ENCODE results near the gene SYT2. TPM values are rescaled to one million over a fixed set of nuclear protein-coding genes. Genes with fewer than 3 reads are reported as not detected.
"Not testable (repeated sequence)": the region's sequence is repeated elsewhere in the genome, so short reads cannot be mapped to it uniquely, and the experiment has no call there.

Gene SYT2
- total RNA-seq, 1 experiment from 2014 or later, result not detected

DNA sequence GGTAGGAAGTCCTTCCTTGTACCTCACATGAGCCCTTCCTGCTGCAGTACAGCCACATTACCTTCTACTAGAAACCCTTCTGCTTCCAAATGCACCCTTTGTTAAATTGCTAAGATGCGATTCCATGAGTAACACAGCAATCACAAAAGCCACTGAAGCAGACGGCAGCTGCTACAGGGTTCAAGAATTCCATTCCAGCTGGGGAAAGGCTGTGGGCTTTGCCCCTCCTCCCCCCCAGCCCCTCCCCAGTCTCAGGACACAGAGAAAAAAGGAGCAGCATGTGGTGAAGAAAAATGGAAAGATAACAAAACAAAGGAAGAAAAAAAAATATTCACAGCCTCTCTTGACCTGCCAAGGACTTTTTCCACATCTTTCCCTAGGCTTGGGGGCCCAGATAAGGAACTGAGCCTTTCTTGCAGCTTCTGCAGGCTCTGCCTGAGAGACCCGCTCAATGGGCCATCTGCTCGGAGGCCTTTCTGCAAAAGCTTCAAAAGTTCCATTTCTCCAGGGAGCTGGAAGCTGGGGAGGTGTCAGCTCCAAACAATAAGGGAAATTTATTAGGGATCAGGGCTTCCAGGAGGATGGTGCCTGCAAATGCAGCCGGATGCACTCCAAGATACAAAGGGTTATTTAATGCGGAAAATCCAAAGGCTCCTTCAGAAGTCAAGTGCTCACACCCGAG is 72.1 kb downstream of the SYT2 start:
- CTCF ChIA-PET, result interaction anchor here (0.6 to 1.5 kb wide), 2 partner anchors 17 to 116 kb away, joined by 4 to 6 read pairs; no protein-coding TSS in a partner anchor
- no TSS peak for BruUV-seq (replicated peaks)
- Mint-ChIP-seq H3K27ac (ENCODE audit: unreplicated experiment) (no peak overlapping the region), H3K4me3 (ENCODE audit: low read depth, unreplicated experiment) (no peak overlapping the region), H3K27me3 (ENCODE audit: unreplicated experiment) (peaks cover 100% of the 10 kb centered on the region), H3K36me3 (ENCODE audit: insufficient read depth, unreplicated experiment) (no peaks in the 10 kb centered on the region), H3K9me3 (ENCODE audit: low read depth, unreplicated experiment) (no peaks in the 10 kb centered on the region), H3K4me1 (ENCODE audit: low read depth, unreplicated experiment) (peaks cover 6% of the 10 kb centered on the region)
- TF ChIP-seq CTCF (IDR thresholded peaks at IDR 0.05; ENCODE audit: unreplicated experiment), result no peak
- intact Hi-C loops (cut with micrococcal nuclease; ENCODE audit: unreplicated experiment), result no loop called here
- no peak for DNase-seq

GRCh38 chr1:202637321-202638018 is 72.8 kb downstream of the SYT2 start:
- intact Hi-C loops (cut with micrococcal nuclease; ENCODE audit: unreplicated experiment); DNase-seq; H3K27ac Mint-ChIP-seq (ENCODE audit: unreplicated experiment); BruUV-seq (replicated peaks); H3K36me3 Mint-ChIP-seq (ENCODE audit: insufficient read depth, unreplicated experiment); H3K4me3 Mint-ChIP-seq (ENCODE audit: low read depth, unreplicated experiment); H3K4me1 Mint-ChIP-seq (ENCODE audit: low read depth, unreplicated experiment); H3K9me3 Mint-ChIP-seq (ENCODE audit: low read depth, unreplicated experiment): not testable (repeated sequence)
- peaks cover 100% of the 10 kb centered on the region for H3K27me3 Mint-ChIP-seq (ENCODE audit: unreplicated experiment)
- CTCF ChIA-PET, result interaction anchor here (0.6 to 1.5 kb wide), 2 partner anchors 17 to 116 kb away, joined by 4 to 6 read pairs; no protein-coding TSS in a partner anchor

DNA sequence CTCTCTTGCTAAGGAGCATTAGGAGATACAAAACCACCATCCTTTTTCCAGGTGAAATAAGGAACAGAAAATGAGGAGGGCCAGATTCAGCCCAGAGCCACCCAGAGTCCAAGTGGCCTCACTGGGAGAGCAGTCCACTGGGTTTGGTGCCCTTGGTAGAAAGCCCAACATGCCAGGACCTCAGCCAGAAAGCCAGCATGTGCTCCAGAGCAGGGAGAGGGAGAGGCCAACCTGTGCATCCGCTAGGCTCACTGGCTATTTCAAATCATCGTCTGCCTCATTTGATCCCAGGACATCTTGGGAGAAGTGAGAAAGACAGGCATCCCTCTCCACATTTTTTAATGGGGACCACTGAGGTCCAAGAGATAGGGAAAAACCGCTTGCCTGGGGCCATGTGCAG is 74.1 kb downstream of the SYT2 start:
- H3K4me3 Mint-ChIP-seq (ENCODE audit: low read depth, unreplicated experiment); H3K36me3 Mint-ChIP-seq (ENCODE audit: insufficient read depth, unreplicated experiment); intact Hi-C loops (cut with micrococcal nuclease; ENCODE audit: unreplicated experiment); H3K27ac Mint-ChIP-seq (ENCODE audit: unreplicated experiment); BruUV-seq (replicated peaks); H3K9me3 Mint-ChIP-seq (ENCODE audit: low read depth, unreplicated experiment); H3K4me1 Mint-ChIP-seq (ENCODE audit: low read depth, unreplicated experiment); DNase-seq; CTCF ChIA-PET: not testable (repeated sequence)
- peaks cover 100% of the 10 kb centered on the region for H3K27me3 Mint-ChIP-seq (ENCODE audit: unreplicated experiment)

DNA sequence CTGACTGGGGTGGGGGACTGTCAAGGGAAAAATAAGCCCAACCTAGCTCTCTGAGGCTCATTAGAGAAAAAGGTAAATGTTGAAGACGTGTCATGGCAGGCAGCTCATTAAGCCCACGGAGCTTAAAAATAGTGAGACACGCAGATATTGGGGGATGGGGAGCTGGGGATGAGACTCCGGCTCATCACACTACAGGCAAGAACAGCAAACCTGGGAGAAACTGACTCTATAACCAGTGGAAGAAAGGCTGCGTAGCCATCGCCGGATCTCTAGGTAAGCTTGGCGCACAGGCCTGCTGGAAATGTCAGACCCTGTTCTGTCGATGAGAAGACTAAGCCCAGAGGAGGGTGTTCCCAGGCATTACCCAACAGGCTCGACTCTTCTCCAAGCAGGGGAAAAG is 78.0 kb downstream of the SYT2 start:
- no peaks in the 10 kb centered on the region for H3K9me3 Mint-ChIP-seq (ENCODE audit: low read depth, unreplicated experiment)
- intact Hi-C loops (cut with micrococcal nuclease; ENCODE audit: unreplicated experiment), result no loop called here
- H3K27me3 Mint-ChIP-seq (ENCODE audit: unreplicated experiment), result peaks cover 100% of the 10 kb centered on the region
- H3K36me3 Mint-ChIP-seq (ENCODE audit: insufficient read depth, unreplicated experiment), result no peaks in the 10 kb centered on the region
- no TSS peak for BruUV-seq (replicated peaks)
- TF ChIP-seq CTCF (IDR thresholded peaks at IDR 0.05; ENCODE audit: unreplicated experiment), result no peak
- CTCF ChIA-PET, result interaction anchor here (1.1 kb wide), 1 partner anchor 88 kb away, joined by 3 read pairs; no protein-coding TSS in a partner anchor
- no peak for DNase-seq
- no peaks in the 10 kb centered on the region for H3K4me1 Mint-ChIP-seq (ENCODE audit: low read depth, unreplicated experiment)
- no peak overlapping the region for H3K4me3 Mint-ChIP-seq (ENCODE audit: low read depth, unreplicated experiment)
- no peak overlapping the region for H3K27ac Mint-ChIP-seq (ENCODE audit: unreplicated experiment)

DNA sequence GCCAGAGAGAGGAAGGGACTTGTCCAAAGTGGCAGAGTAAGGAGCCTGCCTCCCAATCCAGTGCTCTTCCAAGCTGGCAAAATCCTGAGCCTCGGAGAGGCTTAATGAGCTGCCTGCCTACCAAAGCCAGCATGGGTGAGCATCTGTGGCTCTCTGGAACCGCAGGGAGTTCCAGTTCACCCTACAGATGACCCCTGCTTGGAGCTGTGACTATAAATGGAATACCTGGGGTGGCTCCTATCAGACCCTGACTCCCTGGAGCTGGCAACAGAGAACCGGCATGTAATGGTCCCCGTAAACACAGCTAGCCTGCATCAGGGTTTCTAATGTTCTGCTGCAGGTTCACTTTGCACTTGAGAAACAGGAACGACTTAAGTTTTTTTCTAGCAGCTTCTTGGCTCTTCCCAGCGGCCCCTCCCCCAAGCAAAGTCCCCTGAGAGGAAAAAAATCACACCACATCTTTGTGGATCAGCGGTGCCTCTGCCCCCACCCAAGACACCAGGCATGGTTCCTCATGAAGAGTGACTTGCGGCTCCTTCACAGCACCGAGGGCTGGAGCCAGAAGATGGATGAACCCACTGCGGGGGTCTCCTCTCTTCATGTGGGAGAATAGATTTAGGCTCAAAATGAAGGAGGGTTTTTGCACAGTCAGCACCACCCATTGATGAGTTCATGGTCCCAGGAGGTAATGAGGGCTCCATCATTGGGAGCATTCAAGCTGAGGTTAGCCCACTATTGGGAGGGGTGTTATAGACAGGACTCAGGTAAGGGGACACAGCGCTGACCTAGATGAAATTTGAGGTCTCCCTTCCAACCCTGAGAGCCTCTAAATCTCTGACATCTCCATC is 79.0 kb downstream of the SYT2 start:
- Mint-ChIP-seq H3K27ac (ENCODE audit: unreplicated experiment) (no peak overlapping the region), H3K4me3 (ENCODE audit: low read depth, unreplicated experiment) (no peak overlapping the region), H3K9me3 (ENCODE audit: low read depth, unreplicated experiment) (no peaks in the 10 kb centered on the region), H3K27me3 (ENCODE audit: unreplicated experiment) (peaks cover 93% of the 10 kb centered on the region), H3K4me1 (ENCODE audit: low read depth, unreplicated experiment) (no peaks in the 10 kb centered on the region), H3K36me3 (ENCODE audit: insufficient read depth, unreplicated experiment) (no peaks in the 10 kb centered on the region)
- DNase-seq, result no peak
- BruUV-seq (replicated peaks), result no TSS peak
- intact Hi-C loops (cut with micrococcal nuclease; ENCODE audit: unreplicated experiment), result no loop called here
- CTCF ChIA-PET, result interaction anchor here (0.7 to 1.1 kb wide), 2 partner anchors 40 to 89 kb away, joined by 3 to 4 read pairs; no protein-coding TSS in a partner anchor
- no peak for TF ChIP-seq CTCF (IDR thresholded peaks at IDR 0.05; ENCODE audit: unreplicated experiment)

All from Calu3 (cell line).